Ectodermal cell (in vitro differentiated cells): ENCODE results near the gene ERRFI1.

Source experiments
- H3K27ac ChIP-seq: 2 replicates; pipeline ENCODE4 v1.7.0; 2013; ENCODE audit warnings: mild to moderate bottlenecking, low read depth, low read length; ENCODE audit not compliant: insufficient read depth, poor library complexity, severe bottlenecking
- H3K27me3 ChIP-seq: 2 replicates; pipeline ENCODE4 v1.7.0; 2013; ENCODE audit warnings: mild to moderate bottlenecking, low read length; ENCODE audit not compliant: insufficient read depth, control insufficient read depth, poor library complexity, severe bottlenecking
- H3K36me3 ChIP-seq: one replicate; pipeline ENCODE4 v1.7.0; 2013; ENCODE audit warnings: low read length; ENCODE audit not compliant: control insufficient read depth, insufficient read depth
- H3K4me1 ChIP-seq: one replicate; pipeline ENCODE4 v1.7.0; 2013; ENCODE audit warnings: low read length; ENCODE audit not compliant: control insufficient read depth, insufficient read depth
- H3K4me3 ChIP-seq: 2 replicates; pipeline ENCODE4 v1.7.0; 2013; ENCODE audit warnings: low read depth, low read length, control low read depth; ENCODE audit not compliant: insufficient read depth
- H3K9me3 ChIP-seq: 2 replicates; pipeline ENCODE4 v1.7.0; 2013; ENCODE audit warnings: mild to moderate bottlenecking, low read length, moderate library complexity; ENCODE audit not compliant: control insufficient read depth
- WGBS, 2 experiments: methylation state at CpG; one replicate each; pipeline ENCODE4 v1.1.7; 2013; ENCODE audit warnings: missing lambda C conversion rate in 2 of 2; 5-methylcytosine and 5-hydroxymethylcytosine counted together

Gene ERRFI1

DNA sequence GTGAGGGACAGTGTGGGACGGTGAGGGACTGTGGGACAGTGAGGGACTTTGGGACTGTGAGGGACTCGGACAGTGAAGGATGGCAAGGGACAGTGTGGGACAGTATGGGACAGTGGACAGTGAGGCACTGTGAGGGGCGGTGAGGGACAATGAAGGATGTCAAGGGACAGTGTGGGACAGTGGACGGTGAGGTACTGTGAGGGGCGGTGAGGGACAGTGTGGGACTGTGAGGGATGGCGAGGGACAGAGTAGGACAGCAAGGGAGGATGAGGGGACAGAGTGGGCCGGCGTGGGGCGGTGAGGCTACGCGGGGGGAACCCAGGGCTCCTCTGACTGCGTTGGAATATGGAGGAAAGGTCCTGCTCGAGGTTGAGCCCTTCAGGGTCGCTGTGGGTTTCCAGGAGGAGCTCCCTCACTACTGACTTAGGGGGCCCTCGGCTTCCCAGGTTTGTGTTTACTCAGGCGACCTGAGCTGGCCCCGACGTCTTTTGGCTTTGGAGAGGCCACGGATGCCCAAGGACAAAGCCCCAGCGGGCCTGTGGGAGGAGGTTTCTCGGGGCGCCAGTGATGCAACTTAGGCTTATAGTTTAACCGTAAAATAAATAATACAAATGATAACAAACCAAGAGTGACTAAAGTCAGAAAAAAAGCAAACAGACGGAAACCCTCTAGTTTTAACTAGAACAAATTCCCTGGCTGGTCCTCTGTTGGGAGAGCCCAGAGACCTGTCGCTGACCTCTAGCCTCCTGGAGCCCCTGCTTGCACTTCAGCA, 1.1 kb upstream of the ERRFI1 start:
- H3K36me3 ChIP-seq: no peaks in the 10 kb centered on the region
- 66 to 71% methylated on average over 25 of the region's 25 CpGs for WGBS, 2 experiments
- peak overlapping the region; percentile 84 for H3K4me3 ChIP-seq
- no peak overlapping the region for H3K27ac ChIP-seq
- H3K27me3 ChIP-seq: peaks cover 20% of the 10 kb centered on the region
- H3K4me1 ChIP-seq: peaks cover 34% of the 10 kb centered on the region
- no peaks in the 10 kb centered on the region for H3K9me3 ChIP-seq

DNA sequence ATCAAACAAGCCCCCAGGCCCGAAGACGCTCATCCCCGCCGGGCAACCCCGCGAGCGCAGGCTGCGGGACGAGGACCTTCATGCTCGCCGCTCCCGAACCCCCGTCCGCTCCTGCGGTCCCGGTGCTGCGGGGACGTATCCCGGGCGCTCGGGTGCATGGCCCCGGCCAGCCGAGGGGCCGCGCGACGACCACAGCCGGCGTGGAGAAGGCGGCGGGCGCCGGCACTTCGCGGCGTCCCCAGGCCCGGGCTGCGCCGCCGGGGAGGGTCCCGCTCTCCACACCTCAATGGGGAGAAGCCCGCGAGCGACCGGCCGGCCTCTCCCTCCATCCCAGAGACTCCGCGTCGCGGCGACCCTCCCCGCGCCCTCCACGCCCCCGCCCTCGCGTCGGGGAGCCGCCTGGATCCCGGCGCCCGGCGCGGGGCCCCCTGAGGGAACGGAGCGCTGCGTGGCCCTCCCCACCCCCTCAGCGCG, 401 bp downstream of the ERRFI1 start:
- 0% methylated on average over 69 of the region's 69 CpGs for WGBS, 2 experiments
- no peaks in the 10 kb centered on the region for H3K36me3 ChIP-seq
- H3K4me3 ChIP-seq: peak overlapping the region; percentile 84
- H3K4me1 ChIP-seq: peaks cover 44% of the 10 kb centered on the region
- H3K27ac ChIP-seq: peak overlapping the region; percentile 64
- H3K9me3 ChIP-seq: no peaks in the 10 kb centered on the region
- peaks cover 20% of the 10 kb centered on the region for H3K27me3 ChIP-seq

DNA sequence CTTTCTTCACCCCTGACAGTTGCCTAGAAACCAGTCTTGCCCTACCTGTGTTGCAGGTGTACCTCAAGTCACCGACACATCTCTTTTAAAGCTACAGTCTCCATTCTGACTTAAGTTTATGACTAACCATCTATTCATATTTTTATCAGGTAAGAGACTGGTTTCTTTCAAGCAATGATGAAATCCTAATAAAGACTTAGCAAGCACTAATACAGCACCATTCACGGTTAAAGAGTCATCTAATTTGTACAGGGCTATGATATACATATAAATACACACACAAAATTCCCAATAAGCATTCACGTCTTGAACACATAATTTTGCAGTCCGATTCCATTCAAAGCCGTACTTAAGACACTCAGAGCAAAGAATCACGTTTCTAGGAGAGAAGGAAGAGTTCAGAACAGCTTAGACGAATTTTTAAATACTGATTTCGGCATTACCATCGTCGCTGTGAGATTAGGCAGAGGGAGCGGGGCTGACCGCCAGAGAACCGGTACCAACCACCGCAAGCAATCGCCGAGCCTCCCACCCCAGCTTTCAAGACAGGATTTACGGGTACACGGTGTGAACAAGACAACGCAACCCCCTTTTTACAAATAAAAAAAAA, 943 bp downstream of the ERRFI1 start:
- peaks cover 49% of the 10 kb centered on the region for H3K4me1 ChIP-seq
- H3K36me3 ChIP-seq: no peaks in the 10 kb centered on the region
- no peaks in the 10 kb centered on the region for H3K9me3 ChIP-seq
- H3K27me3 ChIP-seq: peaks cover 20% of the 10 kb centered on the region
- peak overlapping the region; percentile 84 for H3K4me3 ChIP-seq
- no peak overlapping the region for H3K27ac ChIP-seq
- 3 to 6% methylated on average over 19 of the region's 19 CpGs for WGBS, 2 experiments

DNA sequence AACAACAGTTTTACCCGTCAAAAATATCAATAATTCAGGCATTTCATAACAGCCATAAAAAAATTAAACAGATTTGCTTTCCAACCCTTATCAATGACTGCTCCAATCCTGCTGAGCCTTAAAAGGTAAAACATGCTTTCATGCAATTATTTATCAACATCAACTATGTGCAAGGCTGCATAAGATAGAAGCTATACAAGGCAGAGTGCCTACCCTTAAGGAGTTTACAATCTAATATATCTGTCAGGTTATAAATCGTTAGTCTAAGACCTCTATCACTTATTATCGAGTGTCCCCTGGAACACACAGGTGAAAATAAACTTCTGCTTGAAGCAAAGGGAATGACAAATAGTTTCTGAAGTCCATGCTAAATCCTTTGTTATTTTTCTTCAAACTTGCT, 1.8 kb downstream of the ERRFI1 start:
- peaks cover 57% of the 10 kb centered on the region for H3K4me1 ChIP-seq
- peaks cover 20% of the 10 kb centered on the region for H3K27me3 ChIP-seq
- H3K9me3 ChIP-seq: no peaks in the 10 kb centered on the region
- no peak overlapping the region for H3K27ac ChIP-seq
- WGBS, 2 experiments: 84 to 85% methylated on average over 3 of the region's 3 CpGs
- no peaks in the 10 kb centered on the region for H3K36me3 ChIP-seq
- H3K4me3 ChIP-seq: no peak overlapping the region

DNA sequence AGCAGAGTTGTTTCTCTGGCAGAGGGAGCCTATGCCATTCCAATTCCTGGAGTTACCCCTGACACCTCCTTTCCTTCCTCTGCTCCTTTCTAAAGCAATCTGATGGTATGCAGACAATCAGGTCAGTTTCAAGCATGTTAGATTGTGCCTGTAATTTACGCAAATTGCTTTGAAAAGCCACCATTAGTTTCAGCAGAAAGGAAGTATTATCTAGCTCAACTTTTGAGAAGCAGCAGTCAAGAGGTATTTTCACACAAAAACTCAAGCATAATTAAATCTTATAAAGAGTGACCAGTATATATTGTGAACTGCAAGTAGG, 2.2 kb downstream of the ERRFI1 start:
- 70 to 80% methylated on average over 1 of the region's 1 CpG for WGBS, 2 experiments
- Histone ChIP-seq H3K4me3 (no peak overlapping the region), H3K27me3 (peaks cover 20% of the 10 kb centered on the region), H3K9me3 (no peaks in the 10 kb centered on the region), H3K4me1 (peaks cover 61% of the 10 kb centered on the region), H3K27ac (no peak overlapping the region), H3K36me3 (no peaks in the 10 kb centered on the region)

DNA sequence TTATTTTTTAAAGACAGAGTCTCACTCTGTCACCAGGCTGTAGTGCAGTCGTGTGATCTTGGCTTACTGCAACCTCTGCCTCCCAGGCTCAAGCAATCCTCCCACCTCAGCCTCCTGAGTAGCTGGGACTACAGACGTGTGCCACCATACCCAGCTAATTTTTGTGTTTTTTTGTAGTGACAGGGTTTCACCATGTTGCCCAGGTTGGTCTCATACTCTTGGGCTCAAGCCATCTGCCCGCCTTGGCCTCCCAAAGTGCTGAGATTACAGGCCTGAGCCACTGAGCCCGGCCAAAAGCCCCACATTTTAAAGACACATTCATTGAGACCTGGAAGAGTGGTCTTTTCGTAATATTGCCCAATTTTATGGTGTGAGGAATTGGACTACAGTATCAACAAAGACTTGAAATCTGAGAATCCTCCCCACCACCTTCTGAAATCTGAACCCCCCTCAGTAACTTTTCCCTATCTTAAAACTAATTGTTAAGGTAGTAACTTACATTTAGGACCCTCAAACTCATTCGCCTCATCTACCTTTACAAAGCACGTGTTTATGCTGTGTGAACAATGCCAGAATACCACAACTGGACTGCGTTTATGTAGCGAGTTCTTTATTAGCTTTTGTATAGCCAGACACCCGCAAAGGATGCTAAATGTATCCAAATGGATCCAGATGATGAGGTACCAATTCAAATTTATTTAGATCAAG, 2.7 kb downstream of the ERRFI1 start:
- Histone ChIP-seq H3K9me3 (no peaks in the 10 kb centered on the region), H3K27ac (no peak overlapping the region), H3K4me3 (no peak overlapping the region), H3K4me1 (peaks cover 64% of the 10 kb centered on the region), H3K27me3 (peaks cover 20% of the 10 kb centered on the region), H3K36me3 (no peaks in the 10 kb centered on the region)
- WGBS, 2 experiments: 83 to 84% methylated on average over 9 to 10 of the region's 10 CpGs

DNA sequence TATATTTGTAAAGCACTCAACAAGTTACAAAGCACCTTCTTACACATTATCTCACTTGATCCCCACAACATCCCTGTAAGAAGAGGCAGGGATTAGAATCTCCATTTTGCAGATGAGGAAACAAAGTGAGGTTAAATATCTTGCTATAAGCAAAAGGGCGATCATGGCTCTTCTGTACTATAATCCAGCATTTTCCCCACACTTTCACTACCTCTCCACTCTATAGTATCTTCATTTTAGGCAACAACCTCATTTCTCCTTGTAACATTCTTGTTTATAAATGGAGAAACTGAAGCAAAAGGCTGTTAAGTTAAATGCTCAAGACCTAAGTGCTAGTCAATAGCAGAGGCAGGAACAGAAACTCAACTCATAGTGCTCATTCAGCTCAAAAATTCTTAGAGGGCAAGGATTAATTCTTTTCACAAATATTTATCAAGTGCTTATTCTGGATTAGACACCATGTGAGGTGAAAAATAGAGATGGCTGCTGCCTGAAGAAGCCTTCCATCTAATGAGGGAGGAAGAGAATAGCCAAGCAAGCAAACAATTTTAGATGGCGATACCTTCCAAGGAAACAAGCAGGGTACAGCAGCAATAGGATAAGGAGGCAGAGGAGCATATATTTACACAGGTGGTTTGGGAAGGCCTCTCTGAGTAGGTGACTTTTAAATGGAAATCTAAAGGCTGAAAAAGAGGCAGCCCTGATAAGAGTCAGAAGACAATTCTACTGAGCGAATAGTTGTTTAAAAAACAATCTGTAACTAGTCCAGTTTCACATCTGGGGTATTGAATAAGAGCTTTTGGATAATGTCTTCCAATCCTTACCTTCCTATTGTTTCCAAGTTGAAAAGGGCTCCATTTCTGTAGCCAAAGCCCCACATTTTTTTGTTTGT, 3.5 kb downstream of the ERRFI1 start:
- no peak overlapping the region for H3K4me3 ChIP-seq
- H3K4me1 ChIP-seq: peaks cover 64% of the 10 kb centered on the region
- WGBS, 2 experiments: 86 to 91% methylated on average over 3 of the region's 3 CpGs

DNA sequence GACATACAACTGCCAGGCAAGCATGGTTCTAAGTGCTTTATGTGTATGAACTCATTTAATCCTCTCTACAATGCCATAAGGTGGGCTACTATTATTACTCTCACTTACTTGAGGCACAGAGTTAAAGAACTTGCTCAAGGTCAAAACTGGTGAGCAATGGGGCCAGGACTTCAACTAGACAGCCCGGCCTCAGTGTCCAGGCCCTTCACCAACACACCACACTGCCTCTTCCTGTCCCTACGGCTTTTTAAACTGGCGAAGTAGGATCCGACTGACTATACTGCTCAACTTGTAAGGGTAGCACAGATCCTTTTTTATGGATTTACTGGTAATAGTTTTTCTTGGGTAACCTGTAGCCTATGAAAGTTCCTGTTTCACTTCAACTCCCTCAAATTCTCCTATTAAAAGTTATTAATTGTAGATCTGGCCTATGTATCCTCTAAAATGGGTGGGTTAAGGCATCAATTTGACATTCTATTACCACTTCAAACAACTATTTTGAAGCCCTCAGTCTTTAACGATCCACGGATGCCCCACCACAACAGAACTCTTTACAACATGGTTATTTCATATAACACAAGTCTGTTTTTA, 4.3 kb downstream of the ERRFI1 start:
- peaks cover 65% of the 10 kb centered on the region for H3K4me1 ChIP-seq
- peaks cover 13% of the 10 kb centered on the region for H3K27me3 ChIP-seq
- no peaks in the 10 kb centered on the region for H3K9me3 ChIP-seq
- WGBS, 2 experiments: 90 to 94% methylated on average over 6 of the region's 6 CpGs
- H3K36me3 ChIP-seq: no peaks in the 10 kb centered on the region
- no peak overlapping the region for H3K4me3 ChIP-seq
- no peak overlapping the region for H3K27ac ChIP-seq

More for the DNA sequence above, 3.5 kb downstream of the ERRFI1 start:
- H3K27ac ChIP-seq: no peak overlapping the region
- H3K36me3 ChIP-seq: no peaks in the 10 kb centered on the region
- H3K27me3 ChIP-seq: peaks cover 20% of the 10 kb centered on the region
- no peaks in the 10 kb centered on the region for H3K9me3 ChIP-seq

DNA sequence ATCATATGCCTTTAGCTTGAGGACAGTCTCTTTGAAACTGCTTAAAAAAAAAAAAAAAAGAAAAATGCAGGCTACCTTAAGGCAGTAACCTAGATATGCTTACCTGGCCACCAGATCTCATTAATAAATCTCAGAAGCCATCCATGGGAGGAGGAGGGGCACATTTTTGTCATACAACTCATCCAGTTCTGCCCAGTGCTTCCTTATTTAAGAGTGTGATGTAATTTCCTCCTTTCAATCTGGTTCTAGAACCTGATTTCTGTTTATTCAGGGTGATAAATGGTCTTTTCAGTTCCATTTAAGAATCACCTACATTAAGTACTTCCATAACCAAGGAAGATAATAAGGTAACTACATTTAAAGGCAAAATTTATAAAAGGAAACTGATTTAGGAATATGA, 6.1 kb downstream of the ERRFI1 start:
- Histone ChIP-seq H3K36me3 (no peaks in the 10 kb centered on the region), H3K27ac (no peak overlapping the region), H3K9me3 (no peaks in the 10 kb centered on the region), H3K27me3 (peaks cover 2% of the 10 kb centered on the region), H3K4me3 (no peak overlapping the region), H3K4me1 (peaks cover 75% of the 10 kb centered on the region)
